GM18909 (cell line): ENCODE data around the gene DOC2B.

ENCODE experiments used
- ATAC-seq: cut with Tn5 transposase; IDR thresholded peaks from one replicate; pipeline ENCODE4 v1.9.1; 2021; ENCODE audit warnings: mild to moderate bottlenecking; ENCODE audit not compliant: unreplicated experiment, poor library complexity

Gene DOC2B

DNA sequence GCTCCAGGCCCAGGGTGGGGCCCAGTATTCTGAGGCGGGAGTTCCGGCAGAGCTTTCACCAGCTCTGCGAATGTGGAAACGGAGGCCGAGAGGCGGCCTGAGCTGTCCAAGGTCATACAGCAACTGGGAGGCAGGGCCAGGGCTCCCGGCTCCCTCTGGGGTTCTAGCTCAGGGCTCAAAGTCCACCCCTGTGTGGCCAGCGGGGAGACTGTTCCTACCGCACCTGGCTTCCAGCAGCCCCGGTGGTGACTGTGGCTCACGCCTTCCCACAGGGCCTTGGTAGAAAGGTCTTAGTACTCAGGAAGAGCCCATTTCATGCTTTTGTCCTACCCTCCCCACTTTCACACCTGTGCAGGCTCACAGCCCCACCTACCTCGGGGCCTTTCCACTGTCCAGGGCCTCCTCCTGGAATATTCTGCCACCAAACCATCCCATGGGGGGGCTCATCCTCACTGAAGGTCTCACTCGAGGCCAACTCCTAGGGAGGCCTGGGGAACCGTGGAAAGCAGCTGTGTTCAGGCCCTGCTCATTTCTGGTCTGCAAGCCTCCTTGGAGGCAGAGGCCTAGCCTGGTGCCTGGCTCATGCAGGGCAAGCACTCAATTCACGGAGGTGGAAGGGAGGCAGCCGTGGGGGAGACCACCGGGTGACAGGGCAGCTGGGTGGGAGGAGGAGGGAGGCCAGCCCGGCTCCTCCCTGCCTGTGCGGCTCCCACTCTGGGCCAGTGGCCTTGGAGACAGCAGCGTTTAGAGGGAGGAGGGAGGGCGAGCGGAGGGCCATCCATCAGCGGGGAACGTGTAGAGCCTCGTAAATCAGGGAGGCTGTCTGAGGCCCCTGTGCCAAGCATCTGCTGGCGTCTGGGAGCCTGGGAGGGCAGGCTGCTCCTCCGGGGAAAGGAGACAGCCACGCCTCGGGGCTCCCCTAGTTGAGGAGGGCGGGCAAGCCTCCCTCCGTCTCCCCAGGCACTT, 12.7 kb upstream of the DOC2B start:
- ATAC-seq, result no peak

DNA sequence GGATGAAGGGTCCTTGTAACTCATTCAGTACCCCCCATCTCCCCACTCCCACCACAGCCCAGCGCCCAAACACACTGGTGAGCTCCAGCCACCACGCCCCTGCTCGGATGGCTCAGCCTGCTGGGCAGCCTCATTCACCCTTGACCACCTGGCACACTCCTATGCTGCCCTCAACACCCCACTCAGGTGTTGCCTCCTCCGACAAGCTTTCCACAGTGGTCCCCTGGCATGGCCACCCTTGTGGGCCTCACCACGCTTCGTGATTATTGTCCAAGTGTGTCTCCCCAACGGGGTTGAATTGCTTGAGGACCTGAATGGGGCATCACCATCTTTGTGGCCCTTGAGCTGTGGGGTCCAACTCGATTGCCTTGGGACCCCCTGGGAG, 12.0 kb upstream of the DOC2B start:
- no peak for ATAC-seq

DNA sequence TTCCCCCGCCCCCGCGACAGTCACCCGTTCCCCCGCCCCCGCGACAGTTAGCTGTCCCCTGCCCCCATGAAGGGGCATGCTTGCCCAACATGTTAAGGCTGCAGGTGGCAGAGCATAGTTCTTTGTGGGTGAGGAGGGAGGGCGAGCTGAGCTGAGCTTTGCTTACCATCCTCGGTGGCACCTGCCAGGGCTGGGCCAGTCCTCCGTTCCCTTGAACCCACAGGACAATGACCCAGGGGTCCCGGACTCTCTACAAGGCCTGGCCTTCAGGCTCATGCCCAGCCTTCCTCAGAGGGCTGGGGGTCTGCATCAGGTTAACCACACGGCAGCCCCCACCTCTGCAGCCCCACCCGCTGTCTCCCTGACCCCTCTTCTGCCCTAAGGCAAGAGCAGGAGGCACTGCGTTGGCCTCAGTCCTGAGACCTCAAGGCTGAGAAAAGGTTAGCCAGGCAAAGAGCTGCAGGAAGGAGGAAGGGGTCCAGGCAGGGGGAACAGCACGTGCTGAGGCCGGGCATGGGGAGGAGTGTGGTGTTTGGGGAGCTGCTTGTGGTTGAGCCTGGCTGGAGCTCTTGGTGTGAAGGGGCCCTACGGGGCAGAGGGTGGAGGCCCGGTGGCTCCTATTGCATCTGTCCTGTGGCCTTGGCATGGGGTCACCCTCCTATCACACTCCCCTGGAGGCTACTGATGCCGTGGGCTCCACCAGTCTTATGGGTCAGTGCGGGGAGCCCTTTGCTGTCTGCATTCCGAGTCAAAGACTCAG, 11.4 kb upstream of the DOC2B start:
- ATAC-seq, result no peak

DNA sequence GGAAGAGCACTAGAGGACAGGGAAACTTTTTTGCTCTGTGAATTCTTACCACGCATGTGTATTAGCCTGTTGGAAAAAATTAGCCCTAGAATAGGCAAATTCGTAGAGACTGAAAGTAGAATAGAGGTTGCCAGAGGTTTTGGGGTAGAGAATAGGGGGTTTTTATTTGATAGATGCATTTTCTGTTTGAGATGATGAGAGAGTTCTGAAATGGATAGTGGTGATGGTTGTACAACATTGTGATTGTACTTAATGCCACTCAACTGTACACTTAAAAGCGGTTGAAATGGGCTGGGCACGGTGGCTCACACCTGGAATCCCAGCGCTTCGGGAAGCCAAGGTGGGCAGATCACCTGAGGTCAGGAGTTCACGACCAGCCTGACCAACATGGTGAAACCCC, 8.0 kb upstream of the DOC2B start:
- no peak for ATAC-seq

DNA sequence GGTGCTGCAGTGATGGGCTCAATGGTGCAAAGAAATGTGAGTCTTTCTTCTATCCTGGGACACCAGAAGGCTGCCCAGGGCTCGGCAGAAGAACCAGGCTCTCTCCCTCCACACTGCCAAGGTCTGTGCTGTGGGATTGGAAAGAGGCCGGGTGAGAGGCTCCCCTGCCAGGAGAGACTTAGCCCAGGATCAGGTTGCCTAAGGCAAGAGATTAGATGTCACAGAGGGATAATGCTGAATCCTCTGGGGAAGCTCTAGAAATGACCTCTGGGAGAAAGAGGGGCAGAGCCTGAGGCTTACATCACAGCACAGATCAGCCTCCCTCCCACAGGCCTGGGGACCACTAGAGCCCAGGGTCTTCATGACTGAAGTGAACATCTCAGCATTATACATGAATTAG, 5.7 kb upstream of the DOC2B start:
- no peak for ATAC-seq

DNA sequence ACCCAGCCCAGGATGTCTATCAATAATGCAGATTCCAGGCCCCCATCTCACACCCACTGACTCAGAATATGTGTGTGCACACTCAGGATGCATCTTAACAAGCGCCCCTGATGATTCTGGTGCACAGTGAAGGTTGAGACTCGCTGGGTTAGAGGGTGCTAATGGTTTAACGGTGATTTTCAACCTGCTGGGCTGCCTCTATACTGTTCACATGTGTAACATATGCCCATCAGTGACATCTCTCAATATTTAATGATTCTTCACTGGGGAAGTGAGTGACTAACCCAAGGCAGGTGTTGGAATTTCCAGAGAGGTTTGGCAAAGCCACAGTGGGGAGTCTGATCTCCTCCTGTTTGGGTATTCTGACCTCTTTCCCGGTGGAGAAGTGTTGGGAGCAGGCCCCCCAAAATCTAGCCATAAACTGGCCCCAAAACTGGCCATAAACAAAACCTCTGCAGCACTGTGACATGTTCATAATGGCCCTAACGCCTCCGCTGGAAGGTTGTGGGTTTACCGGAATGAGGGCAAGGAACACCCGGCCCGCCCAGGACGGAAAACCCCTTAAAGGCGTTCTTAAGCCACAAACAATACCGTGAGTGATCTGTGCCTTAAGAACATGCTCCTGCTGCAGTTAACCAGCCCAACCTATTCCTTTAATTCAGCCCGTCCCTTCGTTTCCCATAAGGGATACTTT, 4.1 kb upstream of the DOC2B start:
- no peak for ATAC-seq

DNA sequence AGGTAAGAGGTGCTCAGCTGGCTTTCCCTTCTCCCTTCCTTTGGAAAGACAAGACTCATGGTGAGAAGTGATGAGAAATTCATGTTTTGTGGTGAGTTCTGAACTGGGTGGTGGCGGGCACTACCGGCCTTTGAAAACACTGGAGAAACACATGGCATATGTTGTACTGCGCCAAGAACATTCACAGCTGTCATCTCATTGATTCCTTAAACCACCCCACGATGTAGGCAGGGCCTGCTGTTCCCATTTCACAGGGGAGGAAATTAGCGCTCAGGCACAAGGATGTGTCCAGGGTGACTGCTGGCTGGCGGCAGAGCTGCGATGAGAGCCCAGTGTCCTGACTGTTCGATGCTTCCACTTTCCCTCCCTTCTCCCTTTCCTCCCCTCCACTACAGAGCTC, 1.6 kb upstream of the DOC2B start:
- ATAC-seq, result no peak

DNA sequence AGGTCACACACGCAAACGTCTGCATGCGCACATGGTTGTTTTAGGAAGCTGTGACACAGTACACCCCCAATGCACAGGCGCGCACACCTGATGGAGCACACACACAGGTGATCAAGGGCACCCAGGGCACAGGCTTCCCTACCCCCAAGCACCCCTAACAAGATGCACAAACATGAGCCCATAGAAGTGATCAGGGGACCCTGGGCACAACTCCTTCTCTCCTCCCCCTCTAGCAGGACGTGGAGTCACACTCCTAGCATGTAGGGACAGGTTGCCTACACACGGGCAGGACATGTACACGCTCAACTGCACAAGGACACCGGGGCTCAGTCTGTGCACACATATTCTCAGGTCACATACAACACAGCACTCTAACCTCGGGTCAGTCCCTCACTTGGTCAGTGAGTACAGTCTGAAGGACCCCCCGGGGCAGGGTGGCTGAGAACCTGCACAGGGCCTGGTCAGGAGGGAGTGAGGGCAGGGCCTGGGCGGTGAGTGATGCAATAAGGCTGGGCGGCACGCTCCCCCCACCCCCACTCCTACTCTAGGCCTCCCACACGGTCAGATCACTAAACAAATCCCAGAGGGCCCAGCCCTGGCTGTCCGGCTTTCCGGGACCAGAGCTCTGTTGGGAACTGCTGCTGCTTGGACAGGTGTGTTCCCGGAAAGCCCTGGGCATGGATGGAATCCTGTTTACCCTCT, 751 bp upstream of the DOC2B start:
- no peak for ATAC-seq

- ATAC-seq, result no peak
These were observed 837 bp downstream of the DOC2B start for GRCh38 chr17:180381-181244.

DNA sequence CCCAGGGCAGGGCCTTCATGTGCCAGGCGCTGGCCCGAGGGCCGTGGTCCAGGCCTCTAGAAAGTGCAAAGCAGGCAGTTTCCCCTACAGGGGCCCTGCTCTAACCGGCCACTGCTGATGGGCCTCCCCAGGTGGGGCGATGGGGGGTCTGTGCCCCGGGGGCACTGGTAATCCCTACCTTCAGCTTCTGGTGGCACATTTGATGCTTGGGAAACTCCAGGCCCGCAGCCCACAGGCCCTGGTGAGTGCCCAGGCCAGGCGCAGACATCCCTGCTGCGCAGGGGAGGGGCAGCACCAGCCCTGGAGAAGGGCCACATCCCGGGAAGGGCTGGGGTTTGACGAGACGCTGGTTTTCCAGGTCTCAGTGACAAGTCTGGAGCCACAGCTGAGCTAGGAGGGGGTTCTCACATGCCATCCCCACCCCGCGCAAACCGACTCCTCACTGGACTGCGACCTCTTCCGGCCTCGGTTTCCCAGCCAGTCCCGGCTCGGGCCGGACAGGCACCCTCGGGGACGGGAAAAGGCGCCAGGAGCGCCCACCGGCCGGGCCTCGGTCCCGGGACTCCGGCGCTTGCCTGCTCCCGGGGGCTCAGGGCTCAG, 1.6 kb downstream of the DOC2B start:
- ATAC-seq, result no peak

GRCh38 chr17:179066-179432, 2.4 kb downstream of the DOC2B start:
- ATAC-seq, result no peak

GRCh38 chr17:178292-179065, 3.0 kb downstream of the DOC2B start:
- ATAC-seq, result no peak

- no peak for ATAC-seq
These were observed 3.7 kb downstream of the DOC2B start for GRCh38 chr17:177762-178161.

- no peak for ATAC-seq
These were observed 4.3 kb downstream of the DOC2B start for GRCh38 chr17:177155-177554.

GRCh38 chr17:173166-173911, 8.1 kb downstream of the DOC2B start:
- no peak for ATAC-seq

GRCh38 chr17:172401-172800, 9.0 kb downstream of the DOC2B start:
- ATAC-seq, result no peak

DNA sequence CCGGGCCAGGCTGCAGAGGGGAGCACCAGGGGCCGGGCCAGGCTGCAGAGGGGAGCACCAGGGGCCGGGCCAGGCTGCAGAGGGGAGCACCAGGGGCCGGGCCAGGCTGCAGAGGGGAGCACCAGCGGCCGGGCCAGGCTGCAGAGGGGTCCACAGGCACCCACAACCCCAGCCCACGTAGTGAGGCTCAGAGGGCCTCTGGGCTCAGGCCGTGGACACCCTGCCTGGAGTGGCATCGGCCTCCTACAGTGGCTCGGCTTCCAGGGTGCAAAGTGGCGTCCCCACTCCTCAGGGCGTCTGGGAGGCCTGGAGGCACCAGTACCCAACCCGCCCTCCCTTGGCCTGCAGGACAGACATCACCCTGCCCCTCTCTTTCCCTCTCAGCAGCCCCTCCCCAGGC, 9.6 kb downstream of the DOC2B start:
- ATAC-seq, result no peak
